IPS DF 19.7 (cell line): ENCODE results near the gene PACC1.

Experiments
- DNase-seq: peaks from one replicate; pipeline ENCODE4 v3.0.0-alpha.2; 2013; ENCODE audit warnings: low read depth, low spot score

Gene PACC1

DNA sequence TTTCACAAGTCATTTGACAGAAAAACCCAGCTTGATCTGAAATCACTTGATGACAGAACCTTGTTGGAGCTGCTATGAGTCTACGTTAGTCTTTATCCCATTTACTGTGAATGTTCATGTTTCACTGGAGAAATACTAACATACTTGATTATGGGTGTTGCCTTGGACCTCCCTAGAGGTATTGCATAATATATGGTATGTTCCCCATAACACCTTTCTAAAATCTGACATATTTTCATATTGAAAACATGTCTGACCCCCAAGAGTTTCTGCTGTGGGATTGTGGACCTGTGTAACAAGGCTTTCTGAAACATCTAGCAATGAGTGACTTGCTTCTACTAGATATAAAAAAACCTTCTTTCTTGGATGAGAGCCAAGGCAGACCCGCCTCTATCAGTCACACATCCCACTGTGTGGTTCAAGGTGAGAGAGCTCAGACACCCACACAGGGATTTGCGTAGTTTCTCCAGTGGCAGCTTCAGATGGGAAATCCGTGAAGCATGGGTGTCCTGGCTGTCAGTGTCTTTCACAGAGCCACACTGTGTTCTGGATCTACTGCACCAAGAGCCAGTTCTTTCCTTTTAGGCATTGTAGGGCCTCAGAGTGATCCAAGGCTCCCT lies 22.6 kb upstream of the PACC1 start:
- DNase-seq = no peak

- DNase-seq = no peak
These were observed 20.3 kb upstream of the PACC1 start for GRCh38 chr1:212434992-212435391.

DNA sequence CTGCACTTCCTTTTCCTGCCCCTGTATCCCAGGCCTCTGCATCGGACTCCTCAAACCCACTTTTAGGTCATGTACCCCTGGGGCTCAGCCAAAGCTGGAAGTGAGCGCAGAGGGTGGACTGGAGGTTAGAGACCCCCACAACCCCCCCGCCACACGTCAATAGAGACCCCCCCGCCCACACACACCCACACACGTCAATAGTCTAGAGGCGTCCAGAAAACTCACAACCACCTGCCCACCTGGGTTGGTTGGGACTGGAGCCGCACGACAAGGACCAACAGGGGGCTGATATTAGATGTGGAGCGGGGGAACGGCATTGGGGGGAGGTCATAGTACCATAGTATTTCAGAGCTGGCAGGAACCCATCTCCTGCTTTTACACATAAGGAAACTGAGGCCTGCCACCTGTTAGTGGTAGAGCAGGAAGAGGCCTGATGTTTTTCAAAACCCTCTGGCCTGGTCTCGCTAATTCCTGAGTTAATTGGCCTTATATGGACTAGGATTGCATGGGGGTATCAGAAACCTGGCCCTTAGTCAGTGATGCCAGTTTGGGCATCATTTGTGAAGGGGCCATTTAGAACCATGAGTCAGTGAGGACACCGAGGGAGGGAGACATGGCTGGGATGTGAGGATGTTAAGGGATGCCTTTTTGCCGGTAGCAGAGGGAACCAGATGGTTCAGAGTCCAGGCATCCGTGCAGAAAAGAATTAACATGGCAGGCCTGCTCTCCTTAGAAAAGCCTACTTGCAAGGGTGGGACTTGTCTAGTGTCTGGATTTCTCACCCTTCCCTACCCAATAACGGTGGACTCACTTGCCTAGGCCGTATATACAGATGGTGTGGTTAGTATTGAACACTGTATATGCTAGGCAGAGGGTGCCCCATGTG lies 19.1 kb upstream of the PACC1 start:
- DNase-seq = no peak

GRCh38 chr1:212432661-212433576 lies 18.2 kb upstream of the PACC1 start, which contains the start of gene NENF:
Gene NENF (plus strand): TSS chr1:212432920. CDS start chr1:212432944, 24 bp downstream.
- no peak for DNase-seq

DNA sequence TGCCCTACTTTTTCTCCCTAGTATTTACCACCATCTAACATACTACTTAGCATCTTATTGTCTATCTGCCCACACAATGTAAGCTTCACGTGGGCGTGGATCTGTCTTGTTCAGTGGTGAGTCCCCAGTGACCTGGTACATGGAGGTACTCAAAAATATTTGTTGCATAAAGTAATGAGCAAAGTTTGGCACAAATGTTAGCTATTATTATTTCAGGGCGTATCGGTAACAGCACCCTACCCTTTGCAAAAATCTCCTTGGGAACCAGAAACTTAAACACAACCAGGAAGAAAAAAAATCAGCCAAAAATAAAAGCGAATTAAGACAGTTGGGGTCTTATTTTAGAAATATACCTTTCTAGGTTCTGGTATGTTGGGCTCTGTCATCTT lies 17.6 kb upstream of the PACC1 start:
- no peak for DNase-seq

GRCh38 chr1:212431644-212432043 lies 17.0 kb upstream of the PACC1 start:
- DNase-seq = no peak

DNA sequence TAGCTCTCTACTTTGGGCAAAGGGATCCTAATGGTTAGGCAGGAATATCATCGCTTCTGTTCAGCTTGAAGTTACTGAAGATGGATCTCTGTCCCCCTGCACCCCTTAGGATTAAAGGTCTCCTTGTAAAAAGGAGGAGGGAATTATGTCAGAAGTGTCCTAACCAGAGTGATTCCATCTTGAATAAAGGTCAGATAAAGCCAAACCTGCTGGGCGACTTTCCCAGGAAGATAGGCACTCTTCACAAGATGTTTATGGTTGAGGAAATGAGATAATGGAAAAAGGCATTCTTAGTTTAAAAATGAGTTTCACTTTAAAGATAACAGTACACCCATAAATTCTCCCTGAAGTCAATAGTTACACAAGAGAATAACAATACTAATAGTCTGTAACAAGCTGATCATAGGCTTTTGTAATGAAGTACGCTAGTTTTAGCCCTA lies 16.3 kb upstream of the PACC1 start:
- no peak for DNase-seq

- no peak for DNase-seq
These were observed 15.7 kb upstream of the PACC1 start for GRCh38 chr1:212430416-212430815.

DNA sequence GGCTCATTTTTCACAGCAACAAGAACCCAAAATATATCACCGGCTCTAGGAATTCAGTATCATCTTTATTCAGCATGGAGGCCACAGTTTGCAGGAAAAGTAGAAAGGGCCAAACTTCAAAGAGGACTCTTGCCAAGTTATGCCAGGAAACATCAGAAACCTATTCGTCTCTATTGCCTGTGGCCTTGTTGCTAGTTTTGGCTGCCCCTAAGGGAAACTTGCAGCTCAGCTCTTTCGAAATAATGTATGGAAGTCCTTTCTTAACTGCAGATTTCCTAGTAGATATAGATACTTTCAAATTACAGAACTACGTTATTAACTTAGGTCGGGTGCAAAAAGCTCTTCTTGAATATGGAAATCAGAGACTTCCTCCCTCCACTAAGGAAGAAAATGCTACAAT lies 13.8 kb upstream of the PACC1 start:
- DNase-seq = no peak

DNA sequence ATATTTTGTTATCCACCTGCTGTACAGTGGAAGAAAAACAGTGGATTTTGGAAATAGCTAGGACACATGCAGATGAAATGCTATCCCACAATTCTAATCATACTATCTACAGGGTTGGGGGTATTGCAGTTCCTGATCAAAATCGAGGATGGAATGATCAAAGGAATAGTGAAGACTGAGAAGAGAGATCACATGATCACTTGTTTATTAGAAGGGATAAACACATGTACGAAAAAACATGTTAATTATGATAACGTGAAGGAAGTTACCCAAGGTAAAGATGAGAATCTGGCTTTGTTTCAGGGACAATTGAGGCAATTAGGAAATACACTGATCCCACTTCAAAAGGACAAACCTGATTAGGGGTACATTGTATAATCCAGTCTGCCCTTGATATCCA lies 9.2 kb upstream of the PACC1 start:
- no peak for DNase-seq

GRCh38 chr1:212421165-212421564 lies 6.5 kb upstream of the PACC1 start:
- no peak for DNase-seq

GRCh38 chr1:212415107-212415841 lies 588 bp upstream of the PACC1 start:
- DNase-seq = no peak

DNA sequence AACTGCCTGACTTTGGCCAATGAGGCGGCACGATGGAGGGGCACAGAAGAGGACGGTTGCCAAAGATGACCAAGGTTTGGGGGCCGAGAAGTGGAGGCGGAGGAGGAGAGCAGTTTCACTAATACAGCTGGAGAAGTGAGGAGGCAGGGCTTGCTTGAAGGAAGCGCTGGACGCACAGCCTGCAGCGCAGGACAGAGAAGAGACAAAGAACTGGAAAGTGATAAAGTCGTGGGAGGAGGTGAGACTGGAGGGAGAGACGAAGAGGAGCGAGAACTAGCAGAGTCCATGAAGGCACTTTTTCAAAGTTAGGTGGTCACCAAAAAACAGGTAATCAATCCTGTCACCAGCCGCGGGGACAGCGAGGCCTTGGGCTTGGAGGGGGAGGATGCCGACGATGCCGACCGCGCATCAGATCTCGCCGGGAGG lies 771 bp downstream of the PACC1 start:
- no peak for DNase-seq

- no peak for DNase-seq
These were observed 2.3 kb downstream of the PACC1 start for GRCh38 chr1:212412374-212412773.

- DNase-seq = no peak
These were observed 4.4 kb downstream of the PACC1 start for GRCh38 chr1:212410231-212410820.

GRCh38 chr1:212402666-212403321 lies 11.9 kb downstream of the PACC1 start:
- DNase-seq = no peak

DNA sequence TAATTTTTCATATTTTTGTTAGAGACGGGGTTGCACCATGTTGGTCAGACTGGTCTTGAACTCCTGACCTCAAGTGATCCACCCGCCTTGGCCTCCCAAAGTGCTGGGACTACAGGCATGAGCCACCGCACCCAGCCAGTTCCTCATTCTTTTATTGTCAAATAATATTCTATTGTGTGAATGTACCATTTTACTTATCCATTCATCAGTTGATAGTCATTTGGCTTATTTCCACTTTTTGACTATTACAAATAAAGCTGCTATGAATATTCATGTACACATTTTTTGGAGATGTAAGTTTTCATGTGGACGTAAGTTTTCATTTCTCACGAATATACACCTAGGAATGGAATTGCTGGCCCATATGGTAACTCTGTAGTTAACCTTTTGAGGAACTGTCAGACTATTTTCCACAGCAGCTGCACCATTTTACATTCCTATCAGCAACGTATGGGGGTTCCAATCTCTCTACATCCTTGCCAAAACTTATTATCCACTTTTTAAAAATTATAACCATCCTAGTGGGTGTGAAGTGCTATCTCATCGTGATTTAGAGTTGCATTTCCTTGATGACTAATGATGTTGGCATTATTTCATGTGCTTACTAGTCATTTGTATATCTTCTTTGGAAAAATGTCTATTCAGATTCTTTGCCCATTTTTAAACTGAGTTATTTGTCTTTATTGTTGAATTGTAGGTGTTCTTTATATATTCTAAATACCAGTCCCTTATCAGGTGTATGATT lies 12.7 kb downstream of the PACC1 start:
- DNase-seq = no peak

DNA sequence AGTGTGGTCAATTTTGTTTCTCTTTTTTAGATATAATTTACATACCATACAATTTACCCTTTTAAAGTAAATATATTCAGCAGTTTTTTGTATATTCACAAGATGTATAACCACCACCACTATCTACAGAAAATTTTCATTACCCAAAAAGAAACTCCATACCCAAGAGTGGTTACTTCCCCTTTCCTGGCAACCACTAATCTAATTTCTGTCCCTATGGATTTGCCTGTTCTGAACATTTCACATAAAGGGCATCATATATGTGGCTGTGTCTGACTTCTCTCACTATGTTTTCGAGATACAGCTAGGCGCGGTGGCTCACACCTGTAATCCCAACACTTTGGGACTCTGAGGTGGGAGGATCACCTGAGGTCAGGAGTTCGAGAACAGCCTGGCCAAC lies 13.6 kb downstream of the PACC1 start:
- DNase-seq = no peak

DNA sequence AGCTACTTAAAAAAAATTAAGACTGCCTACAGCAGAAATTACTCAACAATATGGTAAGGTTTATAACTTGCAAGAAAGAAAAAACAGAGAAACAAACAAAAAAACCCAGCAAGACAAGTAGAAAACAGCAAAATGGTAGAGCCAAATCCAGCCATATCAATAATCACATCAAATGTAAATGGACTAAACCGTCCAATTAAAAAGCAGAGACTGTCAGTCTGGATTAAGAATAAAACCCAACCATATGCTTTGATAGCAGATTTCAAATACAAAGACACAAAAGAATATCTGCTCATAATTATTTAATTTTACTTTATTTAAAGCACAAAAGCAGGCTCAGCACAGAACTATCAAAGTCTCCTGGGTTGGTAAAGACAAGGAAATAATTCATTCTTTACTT lies 17.5 kb downstream of the PACC1 start:
- DNase-seq = no peak

- no peak for DNase-seq
These were observed 18.0 kb downstream of the PACC1 start for GRCh38 chr1:212396638-212397037.
